Measurements from ENCODE around the gene TFR2.

The TFR2 gene

DNA sequence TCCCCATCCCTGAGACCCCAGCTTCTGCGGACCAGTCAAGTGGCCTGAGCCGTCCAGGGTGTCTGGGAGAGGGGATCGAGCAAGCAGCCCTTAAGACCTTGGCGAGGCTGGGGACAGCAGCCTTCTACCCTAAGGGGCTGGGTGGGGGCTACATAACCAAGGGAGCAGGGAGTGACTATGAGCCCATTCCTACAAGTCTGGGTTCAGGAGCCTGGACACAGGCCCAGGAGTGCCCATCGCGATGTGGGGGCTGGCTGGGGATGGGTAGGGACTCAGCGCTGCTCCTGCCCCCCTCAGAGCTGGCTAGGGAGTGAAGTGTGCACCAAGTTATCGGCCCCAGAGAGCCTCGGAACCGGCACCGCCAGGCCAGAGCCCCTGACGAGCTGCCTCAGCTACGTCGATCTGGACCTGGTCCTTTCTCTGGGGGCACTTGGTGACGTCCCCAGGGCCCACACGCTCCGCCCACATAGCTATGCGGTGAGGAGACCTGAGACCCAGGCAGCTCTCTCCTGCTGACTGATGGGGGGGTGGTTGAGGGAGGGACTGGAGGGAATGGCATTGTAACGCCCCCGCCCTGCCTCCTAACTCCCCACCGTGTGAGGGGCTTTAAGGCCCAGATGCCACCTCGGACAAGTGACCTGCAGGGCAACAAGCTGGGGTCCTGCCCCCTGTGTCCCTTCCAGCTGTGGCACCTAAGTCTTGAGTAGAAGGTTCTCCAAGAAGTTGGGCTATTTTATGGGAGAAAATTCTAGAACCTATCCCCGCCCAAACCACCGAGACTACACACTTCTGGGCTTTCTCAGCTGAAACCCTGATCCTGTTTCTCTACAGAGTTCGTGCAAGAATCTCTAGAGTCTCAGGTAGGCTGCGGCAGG is 70.2 kb downstream of the TFR2 start:
- DNase-seq, result no peak

Data from activated gamma-delta T cell treated with Interleukin-2 at 50 U/mL for 16 hours (primary cell).